Measurements from ENCODE around the gene RABAC1.

DNA sequence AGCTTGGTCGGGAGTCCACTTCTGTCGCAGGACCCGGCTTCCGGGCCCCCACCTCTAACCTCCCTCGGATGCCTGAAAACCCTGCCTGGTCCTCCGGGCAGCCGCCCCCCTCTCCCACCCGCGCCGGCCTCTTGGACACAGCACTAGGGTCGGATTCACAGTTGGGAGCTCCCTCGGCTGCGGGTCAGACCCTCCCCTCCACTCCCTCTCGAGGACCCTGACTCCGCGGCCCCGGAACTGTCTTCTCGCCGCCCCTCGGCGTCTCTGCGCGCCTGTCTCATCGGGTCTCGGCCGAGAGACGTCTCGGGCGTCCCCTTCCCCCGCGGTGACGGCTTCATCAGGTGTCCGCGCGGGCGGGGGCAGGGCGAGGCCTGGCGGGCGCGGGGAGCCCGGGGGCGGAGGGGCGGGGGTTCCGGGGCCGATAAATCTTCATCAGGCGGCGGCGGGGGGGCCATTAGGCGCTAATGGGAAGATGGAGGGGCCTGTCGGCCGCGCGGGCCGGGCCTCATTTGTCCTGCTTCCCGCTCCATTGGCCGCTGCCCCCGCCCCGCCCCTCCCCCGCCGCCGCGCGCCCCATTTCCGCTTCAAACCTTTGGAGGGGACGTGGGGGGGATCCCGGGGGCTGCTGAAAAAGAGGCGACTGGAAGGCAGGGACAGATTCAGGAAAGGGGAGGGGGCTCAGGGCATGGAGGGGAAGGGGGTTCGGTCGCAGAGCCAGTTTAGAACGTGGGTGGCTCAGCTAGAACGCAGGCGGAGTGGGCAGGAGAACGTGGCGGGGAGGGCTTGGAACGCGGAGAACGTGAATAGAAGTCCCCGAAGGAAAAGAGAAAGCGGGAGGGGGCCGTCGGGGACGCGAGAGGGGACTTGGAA lies 19.0 kb downstream of the RABAC1 start:
- TF ChIP-seq, protein P1, sequence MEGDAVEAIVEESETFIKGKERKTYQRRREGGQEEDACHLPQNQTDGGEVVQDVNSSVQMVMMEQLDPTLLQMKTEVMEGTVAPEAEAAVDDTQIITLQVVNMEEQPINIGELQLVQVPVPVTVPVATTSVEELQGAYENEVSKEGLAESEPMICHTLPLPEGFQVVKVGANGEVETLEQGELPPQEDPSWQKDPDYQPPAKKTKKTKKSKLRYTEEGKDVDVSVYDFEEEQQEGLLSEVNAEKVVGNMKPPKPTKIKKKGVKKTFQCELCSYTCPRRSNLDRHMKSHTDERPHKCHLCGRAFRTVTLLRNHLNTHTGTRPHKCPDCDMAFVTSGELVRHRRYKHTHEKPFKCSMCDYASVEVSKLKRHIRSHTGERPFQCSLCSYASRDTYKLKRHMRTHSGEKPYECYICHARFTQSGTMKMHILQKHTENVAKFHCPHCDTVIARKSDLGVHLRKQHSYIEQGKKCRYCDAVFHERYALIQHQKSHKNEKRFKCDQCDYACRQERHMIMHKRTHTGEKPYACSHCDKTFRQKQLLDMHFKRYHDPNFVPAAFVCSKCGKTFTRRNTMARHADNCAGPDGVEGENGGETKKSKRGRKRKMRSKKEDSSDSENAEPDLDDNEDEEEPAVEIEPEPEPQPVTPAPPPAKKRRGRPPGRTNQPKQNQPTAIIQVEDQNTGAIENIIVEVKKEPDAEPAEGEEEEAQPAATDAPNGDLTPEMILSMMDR (IDR thresholded peaks at IDR 0.05), result no peak
- no peak for TF ChIP-seq POLR2AphosphoS5 (IDR thresholded peaks at IDR 0.05; ENCODE audit: low read depth, low read length)
- TF ChIP-seq TCF7L2 (IDR thresholded peaks at IDR 0.05; ENCODE audit: low read depth, low read length), result no peak
